ENCODE data around the gene SAPCD1.

SAPCD1 gene

GRCh38 chr6:31729979-31730630 lies 32.4 kb upstream of the SAPCD1 start:
- peak; percentile 81 to 84 for DNase-seq

- DNase-seq, result no peak
Measured at GRCh38 chr6:31730631-31731086, 31.8 kb upstream of the SAPCD1 start.

- DNase-seq, result no peak
Measured at GRCh38 chr6:31732029-31732428, 30.4 kb upstream of the SAPCD1 start.

- DNase-seq, result no peak
Measured at GRCh38 chr6:31733734-31734133, 28.7 kb upstream of the SAPCD1 start.

DNA sequence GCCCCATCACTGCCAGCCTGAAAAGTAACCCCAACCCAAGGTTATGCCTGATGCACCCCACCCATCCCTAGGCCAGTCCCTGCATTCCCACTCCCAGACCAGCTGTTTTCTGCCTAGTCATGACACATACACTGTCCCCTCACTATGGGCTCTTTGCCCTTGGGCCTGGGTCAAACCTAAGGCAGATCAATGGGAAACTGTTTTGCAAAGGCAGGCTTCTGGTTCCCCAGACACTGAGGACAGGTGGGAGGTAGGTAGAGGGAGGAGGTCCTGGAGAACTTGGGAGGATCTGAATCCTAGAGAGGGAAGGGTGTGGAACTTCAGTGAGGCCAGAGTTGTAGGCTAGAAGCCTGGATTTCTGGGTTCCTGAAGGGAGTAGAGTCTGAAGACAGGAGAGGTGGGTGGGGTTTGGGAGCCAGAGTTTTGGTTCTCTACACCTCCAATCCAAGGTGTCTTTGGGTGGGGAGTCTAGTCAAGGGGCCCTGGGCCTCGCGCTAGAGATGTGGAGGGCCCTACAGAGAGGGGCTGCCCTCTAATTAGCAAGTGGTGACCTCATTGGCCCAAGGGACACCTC lies 28.1 kb upstream of the SAPCD1 start:
- no peak for DNase-seq

DNA sequence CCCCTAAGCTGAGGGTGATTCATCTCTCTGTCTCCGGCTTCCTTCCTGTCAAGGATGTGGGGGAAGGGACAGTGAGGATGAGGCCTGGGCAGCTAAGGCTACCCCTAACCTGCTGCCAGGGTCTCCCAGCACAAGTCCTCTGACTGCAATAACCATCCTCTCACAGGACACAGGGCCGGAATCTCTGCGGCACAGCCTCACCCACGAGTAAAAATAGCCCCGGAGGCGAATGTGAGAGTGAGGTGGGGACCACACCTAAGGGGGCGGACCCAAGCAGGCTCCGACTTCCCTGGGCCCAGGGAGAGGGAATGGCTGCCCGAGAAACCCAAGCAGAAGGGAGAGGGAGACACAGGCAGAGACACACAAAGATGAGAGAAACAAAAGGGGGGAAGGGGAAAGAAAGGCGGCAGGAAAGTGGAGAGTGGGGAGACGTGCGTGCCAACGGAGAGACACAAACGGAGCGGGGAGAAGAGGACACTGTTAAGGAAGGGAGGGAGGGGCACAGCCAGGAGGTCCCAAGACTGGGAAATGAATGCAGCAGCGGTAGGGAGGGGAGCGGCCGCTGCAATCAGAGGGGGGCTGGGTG lies 27.5 kb upstream of the SAPCD1 start:
- peak; percentile 71 to 77 for DNase-seq

DNA sequence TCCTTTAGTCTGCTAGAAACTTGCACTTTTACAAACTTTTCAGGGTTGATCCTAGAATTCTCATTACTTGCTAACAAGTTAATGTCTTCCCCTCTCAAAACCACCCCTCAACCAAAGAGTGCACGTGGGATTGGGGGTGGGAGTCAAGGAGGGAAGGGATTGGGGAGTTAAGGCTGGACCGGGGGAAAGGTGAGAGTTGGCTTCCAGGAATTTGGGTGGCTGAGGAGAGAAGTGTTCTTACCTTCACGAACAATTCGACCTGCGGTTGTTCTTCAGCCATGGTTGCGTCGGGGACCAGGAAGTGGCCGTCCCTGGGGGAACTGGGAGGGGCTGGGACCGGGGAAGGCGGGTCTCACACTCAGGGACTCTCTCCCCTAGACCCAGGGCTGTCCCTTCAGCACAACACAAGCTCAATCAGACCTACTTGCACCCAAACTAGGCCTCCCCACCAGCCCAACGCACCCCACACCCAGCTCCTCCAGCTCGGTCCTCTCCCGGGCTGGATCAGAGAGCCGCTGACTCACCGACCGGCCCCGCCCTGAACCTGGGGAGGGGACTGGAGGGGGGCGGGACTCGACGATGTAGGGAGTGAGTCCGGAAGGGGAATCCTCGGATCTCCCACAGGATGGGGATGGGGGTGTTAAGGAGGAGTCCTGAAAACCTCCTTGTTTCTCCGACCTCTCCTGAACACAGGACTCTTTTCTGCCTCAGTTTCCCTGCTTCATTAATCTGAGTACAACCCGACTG lies 26.3 kb upstream of the SAPCD1 start, which contains the start of gene CLIC1:
CLIC1 (minus strand) TSS at position 510 of the 747 bp plus-strand sequence; CDS start at position 280, 230 bp downstream.
- peak; percentile 90 for DNase-seq

DNA sequence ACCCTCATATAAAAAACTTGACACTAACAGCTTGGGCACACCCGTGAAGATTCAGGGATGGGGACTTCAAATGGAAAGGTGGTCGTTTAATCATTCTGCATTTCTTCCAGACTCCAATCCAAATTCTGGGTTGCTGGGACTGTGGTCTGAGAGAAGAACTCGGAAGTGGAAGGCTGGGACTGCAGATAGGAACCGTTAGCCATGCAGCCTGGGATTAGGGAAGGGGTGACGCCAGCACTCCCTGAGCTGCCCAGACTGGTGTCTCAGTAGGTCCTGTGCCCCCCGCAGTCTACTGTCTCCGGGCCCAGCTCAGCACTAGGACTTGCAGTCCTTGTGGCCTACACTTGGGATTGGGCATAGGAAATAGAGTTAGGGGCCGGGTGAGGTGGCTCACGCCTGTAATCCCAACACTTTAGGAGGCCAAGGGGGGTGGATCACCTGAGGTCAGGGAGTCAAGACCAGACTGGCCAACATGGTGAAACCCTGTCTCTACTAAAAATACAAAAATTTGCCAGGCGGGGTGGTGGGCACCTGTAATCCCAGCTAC lies 25.6 kb upstream of the SAPCD1 start:
- no peak for DNase-seq

GRCh38 chr6:31737315-31737990 lies 25.0 kb upstream of the SAPCD1 start:
- DNase-seq, result no peak

DNA sequence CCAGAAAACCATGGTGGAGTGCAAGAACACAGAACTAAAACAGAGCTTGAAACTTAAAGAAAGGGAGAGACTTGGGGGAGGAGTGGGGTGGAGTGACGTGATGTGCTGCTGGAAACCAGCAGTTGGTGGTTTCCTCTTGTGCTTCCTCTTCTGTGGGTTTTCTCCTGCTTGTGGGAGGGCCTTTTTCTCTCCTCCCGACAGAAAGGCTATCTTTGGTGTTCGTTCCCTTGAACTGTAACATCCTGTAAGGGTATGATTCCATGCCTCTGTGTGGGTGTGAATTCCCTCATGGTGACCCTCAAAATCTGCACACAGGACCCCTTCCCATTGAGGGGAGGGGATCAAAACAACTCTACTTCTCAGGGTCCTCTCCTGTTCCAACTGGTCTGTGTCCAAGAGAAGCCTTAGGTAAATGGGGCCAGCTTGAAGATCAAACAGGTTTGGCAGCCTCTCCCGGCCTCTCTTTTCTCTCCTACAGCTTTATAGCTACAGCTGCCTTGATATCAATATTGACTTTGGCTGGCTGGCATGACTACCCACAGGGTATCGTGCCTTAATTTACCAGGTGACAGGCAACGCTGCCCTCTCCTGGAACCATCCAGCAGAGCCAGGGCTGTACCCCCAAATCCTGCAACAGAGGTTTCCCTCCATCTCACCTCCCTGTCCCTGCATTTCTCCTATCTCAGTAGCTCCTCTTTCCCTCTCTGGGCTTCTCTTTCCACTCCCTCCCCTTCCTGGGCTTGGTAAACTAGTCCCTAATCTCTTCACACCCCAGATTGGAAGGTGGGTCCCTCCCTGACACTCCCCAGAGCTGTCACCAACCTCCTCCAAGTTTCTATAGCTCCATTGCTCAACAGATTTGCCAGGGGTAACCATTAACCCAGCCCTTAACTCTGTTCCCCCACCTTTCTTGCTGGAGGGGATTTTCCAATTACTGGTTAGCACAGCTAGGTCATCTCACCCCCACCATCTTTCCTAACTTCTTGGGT lies 24.2 kb upstream of the SAPCD1 start:
- DNase-seq, result peak; percentile 60 to 66

DNA sequence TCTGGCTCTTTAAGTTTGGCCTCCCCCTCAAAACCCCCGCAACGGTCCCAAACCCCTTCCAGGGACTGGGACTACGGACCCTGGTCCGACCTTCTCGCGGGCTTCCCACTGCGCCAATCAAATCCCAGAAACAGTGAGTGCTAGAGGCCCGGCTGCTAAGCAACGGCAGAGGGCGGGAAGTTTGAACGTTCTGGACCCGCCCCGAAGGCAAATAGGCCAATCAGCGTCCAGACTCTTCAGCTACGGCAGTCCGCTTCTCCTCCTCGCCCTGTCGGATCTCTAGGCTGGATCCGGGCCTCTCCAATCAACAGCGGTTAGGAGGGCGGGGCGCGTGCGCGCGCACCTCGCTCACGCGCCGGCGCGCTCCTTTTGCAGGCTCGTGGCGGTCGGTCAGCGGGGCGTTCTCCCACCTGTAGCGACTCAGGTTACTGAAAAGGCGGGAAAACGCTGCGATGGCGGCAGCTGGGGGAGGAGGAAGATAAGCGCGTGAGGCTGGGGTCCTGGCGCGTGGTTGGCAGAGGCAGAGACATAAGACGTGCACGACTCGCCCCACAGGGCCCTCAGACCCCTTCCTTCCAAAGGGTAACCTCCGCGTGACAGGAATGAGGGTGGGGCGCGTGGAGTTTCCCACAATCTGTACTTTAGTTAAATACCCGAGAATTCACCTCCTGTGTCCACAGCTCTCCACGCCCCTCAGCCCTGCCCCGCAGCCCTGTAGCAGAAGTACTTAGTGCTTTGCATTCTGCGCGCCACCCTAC lies 22.6 kb upstream of the SAPCD1 start, which contains the start of gene MSH5:
MSH5 (plus strand) TSS at position 367 of the 758 bp plus-strand sequence. CDS start 462 bp downstream, outside the sequence.
- peak; percentile 97 to 98 for DNase-seq

DNA sequence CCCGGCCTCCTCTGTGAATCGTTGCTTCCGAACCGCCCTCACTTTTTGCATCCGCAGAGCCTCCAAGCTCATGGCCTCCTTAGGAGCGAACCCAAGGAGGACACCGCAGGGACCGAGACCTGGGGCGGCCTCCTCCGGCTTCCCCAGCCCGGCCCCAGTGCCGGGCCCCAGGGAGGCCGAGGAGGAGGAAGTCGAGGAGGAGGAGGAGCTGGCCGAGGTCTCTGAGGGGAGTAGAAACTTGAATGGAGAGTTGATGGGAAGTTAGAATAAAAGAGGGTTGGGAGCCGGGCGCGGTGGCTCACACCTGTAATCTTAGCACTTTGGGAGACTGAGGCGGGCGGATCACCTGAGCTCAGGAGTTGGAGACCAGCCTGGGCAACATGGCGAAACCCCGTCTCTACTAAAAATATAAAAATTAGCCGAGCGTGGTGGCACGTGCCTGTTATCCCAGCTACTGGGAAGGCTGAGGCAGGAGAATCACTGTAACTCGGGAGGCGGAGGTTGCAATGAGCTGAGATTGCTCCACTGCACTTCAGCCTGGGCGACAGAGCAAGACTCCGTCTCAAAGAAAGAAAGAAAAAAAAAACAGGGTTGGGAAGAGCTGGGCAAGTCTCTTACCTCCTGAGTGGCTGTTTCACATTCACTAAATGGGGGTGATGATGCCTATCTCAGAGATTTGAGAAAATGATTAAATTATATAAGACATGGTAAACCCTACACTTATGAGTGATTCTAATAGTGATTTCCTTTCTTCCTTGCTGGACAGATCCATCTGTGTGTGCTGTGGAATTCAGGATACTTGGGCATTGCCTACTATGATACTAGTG lies 21.8 kb upstream of the SAPCD1 start:
- peak in 1 of 2 experiments; percentile 35 for DNase-seq

GRCh38 chr6:31741815-31742214 lies 20.6 kb upstream of the SAPCD1 start:
- DNase-seq, result no peak

- no peak for DNase-seq
Measured at GRCh38 chr6:31742894-31743293, 19.6 kb upstream of the SAPCD1 start.

DNA sequence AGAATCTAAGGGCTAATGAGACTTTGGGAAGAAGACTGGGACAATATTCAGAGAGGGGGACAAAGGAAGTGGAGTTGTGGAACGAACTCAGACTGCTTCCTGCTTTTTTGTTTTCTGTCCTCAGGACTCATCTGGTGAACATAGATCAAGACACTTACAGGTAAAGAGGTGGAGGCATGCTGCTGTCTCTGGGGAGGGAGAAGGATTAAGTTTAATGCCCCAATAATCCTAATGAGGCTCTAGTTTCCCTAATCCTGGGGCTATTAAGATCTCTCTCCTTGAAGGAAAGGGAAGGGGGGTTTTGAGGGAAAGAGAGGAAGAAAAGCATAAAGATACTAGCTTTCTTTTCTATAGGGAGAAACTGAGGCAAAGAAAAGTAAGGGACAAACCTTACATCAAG lies 18.0 kb upstream of the SAPCD1 start:
- no peak for DNase-seq

- DNase-seq, result no peak
Measured at GRCh38 chr6:31749301-31750036, 13.0 kb upstream of the SAPCD1 start.

GRCh38 chr6:31750411-31751022 lies 11.9 kb upstream of the SAPCD1 start:
- DNase-seq, result no peak

DNA sequence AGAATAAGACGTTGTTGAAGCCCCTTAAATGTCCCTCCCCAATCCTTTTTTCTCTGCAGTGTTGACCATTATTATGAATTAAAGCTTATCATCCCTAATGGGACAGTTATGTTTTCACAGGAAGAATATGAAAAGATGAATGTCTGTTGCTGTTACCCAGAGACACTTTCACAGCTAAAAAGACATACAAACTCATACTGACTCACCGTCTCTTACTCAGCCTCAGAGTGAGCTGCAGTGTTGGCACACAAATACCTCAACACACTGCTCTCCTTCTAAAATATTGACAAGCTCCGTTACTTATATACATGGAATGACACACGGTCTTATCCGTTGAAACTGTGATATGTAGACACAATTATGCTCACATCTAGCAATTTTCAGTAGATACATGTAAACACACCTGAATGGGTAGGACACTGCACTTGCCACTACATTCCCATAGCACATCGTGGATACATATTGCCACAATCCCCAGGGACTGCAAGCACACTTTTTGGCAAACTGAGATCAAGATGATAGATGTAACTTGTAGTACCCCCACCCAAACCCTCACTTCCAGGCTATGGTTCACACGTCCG lies 9.6 kb upstream of the SAPCD1 start:
- no peak for DNase-seq

Data from activated T-cell treated with anti-CD3 and anti-CD28 coated beads, Interleukin-2, amount 50 U/mL, for 48 hours (primary cell).